Globus pallidus (tissue), 1 donor: ENCODE results near the gene HIP1.
"Not testable (repeated sequence)": the region's sequence is repeated elsewhere in the genome, so short reads cannot be mapped to it uniquely, and the experiment has no call there.

ENCODE experiments used
- DNase-seq: peaks from one replicate; pipeline ENCODE4 v3.0.0-alpha.2; 2015; ENCODE audit warnings: low spot score

The HIP1 gene

DNA sequence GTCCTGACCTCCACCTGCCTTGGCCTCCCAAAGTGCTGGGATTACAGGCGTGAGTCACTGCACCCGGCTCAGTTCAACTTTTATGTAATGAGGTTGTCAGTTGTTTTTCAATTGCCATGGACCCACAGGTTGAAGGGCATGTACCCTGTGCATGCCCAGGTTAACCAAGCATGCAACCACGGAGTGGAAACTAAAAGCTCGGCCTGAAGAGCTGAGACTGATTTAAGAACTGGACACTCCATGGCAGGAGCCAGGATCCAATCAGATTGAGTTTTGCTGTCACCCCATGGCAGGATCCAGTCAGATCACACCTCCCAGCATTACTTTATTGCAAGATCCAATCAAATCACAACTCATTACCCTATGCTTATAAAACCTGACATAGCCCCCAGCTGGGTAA is 229.7 kb downstream of the HIP1 start:
- DNase-seq = not testable (repeated sequence)

- not testable (repeated sequence) for DNase-seq
Observed at GRCh38 chr7:75492020-75492419, 246.7 kb downstream of the HIP1 start, which contains the start of gene SPDYE5. TSS of gene SPDYE5 (plus strand) at chr7:75492320. CDS start at chr7:75494048, 1,728 bp downstream.

- peak; percentile 78 for DNase-seq
Observed at GRCh38 chr7:75485979-75486643, 252.6 kb downstream of the HIP1 start, which contains the start of gene POM121C. TSS of gene POM121C (minus strand) at chr7:75486299. CDS start at chr7:75441496, 44,803 bp downstream.

DNA sequence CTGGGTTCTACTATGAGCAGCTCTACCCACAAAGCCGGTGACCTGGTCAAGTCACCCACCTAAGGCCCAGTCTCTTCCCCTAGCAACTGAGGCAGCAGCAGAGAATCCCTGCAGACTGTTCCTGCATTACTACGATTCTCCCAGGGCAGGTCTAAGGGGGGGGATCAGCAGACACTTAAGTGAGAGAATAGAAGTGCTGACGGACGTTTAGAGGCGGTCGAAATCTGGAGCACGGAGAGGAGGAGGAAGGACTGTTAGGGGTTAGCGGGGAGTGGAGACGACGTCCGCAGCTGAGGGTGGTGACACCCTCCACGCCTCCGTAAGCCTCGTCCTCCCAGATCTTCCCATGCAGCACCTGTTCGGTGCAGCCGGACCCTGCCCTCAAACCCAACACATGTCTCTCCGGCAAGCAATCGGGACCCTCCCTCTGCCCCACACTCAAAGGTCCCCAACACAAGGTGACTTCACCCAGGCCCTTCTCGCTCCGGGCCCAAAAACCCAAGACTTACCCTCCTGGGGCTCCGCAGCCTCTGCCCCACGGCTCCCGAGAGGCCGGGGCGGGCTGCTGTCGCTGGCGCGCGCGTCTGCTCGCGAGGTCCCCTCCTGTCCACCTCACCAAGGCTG is 253.3 kb downstream of the HIP1 start:
- not testable (repeated sequence) for DNase-seq
